Activated naive CD4-positive, alpha-beta T cell treated with anti-CD3 and anti-CD28 coated beads for 36 hours (primary cell): ENCODE measurements around the gene NKX6-2. TPM values are rescaled to one million over a fixed set of nuclear protein-coding genes. Genes with fewer than 3 reads are reported as not detected.
"Not testable (repeated sequence)": the region's sequence is repeated elsewhere in the genome, so short reads cannot be mapped to it uniquely, and the experiment has no call there.

Experiments
- CTCF ChIA-PET: fragments of 350-600 bp; sonication (Branson Sonifier 250); formaldehyde crosslinking; loops from one replicate; lab custom pipeline; 2021; ENCODE audit warnings: antibody characterized with exemption; lab: Charles Lee
- DNase-seq: peaks from one replicate; pipeline ENCODE4 v3.0.0-alpha.2; 2020
- H3K27ac Mint-ChIP-seq: one replicate; pipeline ENCODE4 v1.8.0; 2021; ENCODE audit warnings: mild to moderate bottlenecking, mixed read lengths
- H3K27me3 Mint-ChIP-seq: one replicate; pipeline ENCODE4 v1.8.0; 2021; ENCODE audit warnings: low read depth, mixed read lengths
- H3K36me3 Mint-ChIP-seq: one replicate; pipeline ENCODE4 v1.8.0; 2021; ENCODE audit warnings: low read depth, mixed read lengths
- H3K4me1 Mint-ChIP-seq: one replicate; pipeline ENCODE4 v1.8.0; 2021; ENCODE audit warnings: low read depth, mixed read lengths
- H3K4me3 Mint-ChIP-seq: one replicate; pipeline ENCODE4 v1.8.0; 2021; ENCODE audit warnings: mild to moderate bottlenecking, moderate library complexity, mixed read lengths
- H3K9me3 Mint-ChIP-seq: one replicate; pipeline ENCODE4 v1.8.0; 2021; ENCODE audit warnings: mixed read lengths
- intact Hi-C: fragments of 100-400 bp; cut with micrococcal nuclease; formaldehyde crosslinking; loops from one replicate; pipeline ENCODE4 v1.15.1; 2023
- total RNA-seq, 2 experiments: library from RNA; stranded (reverse); gene quantifications; one replicate each; pipeline ENCODE4 v1.2.3, GENCODE V29; 2021

Gene NKX6-2
- total RNA-seq, 2 experiments from 2014 or later, result not detected

DNA sequence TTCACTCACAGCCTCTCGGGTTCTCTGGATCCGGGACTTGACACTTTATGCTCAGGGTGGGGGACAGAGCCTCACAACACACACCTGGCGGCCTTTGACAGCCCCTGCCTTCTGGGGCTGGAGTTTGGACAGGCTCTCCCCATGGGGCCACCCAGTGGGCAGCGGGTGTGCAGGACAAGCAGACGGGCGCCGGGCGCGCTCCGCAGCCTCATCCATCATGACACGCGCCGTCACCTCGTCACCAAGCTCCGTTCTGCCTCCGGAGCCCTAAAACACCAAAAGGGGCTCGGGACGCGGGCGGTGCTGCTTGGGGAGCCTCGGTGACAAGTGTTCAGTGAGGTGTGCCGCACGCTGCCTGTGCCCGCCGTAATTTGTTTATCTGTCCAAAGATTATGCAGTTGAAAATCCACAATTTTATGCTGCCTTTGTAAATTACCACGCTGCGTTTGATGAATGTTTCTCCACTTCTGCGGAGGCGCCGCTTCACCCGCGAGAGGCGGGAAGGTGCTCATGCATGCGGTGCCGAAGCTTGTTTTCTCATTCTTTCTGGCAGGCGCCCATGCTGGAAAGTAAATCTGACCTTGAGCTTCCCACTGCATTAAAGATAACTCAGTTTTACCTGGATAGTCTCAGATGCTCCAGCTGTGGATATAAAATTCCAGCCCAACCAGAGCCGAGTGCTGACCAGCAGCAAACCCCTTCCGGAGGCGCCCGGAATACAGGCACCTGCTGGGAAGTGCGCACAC lies 6.2 kb downstream of the NKX6-2 start:
- Mint-ChIP-seq H3K36me3 (peaks cover 28% of the 10 kb centered on the region), H3K27me3 (peaks cover 8% of the 10 kb centered on the region), H3K4me3 (no peak overlapping the region), H3K9me3 (no peaks in the 10 kb centered on the region), H3K27ac (no peak overlapping the region), H3K4me1 (no peaks in the 10 kb centered on the region)
- CTCF ChIA-PET, result no interaction called here
- no peak for DNase-seq
- intact Hi-C loops, result no loop called here

DNA sequence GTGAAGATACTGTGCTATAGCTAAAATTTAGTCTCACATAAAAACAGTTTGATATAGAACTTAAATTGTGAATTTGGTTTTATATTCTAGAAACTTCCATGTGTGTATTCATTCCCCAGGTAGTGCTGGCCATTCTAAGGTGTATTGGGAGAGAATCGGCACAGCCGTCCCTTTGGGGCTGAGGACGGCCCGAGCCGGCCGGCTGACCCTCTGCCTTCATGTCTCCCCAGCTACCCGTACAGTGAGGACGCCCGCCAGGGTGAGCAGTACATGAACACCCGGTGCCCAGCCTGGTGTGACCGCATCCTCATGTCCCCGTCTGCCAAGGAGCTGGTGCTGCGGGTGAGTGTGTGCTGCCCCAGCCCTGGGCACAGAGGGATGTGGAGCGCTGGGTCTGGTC lies 8.5 kb downstream of the NKX6-2 start:
- H3K4me3 Mint-ChIP-seq, result no peak overlapping the region
- no peak for DNase-seq
- intact Hi-C loops, result no loop called here
- H3K27me3 Mint-ChIP-seq, result no peaks in the 10 kb centered on the region
- no peaks in the 10 kb centered on the region for H3K9me3 Mint-ChIP-seq
- no peaks in the 10 kb centered on the region for H3K4me1 Mint-ChIP-seq
- no peak overlapping the region for H3K27ac Mint-ChIP-seq
- H3K36me3 Mint-ChIP-seq, result peaks cover 24% of the 10 kb centered on the region
- CTCF ChIA-PET, result no interaction called here

DNA sequence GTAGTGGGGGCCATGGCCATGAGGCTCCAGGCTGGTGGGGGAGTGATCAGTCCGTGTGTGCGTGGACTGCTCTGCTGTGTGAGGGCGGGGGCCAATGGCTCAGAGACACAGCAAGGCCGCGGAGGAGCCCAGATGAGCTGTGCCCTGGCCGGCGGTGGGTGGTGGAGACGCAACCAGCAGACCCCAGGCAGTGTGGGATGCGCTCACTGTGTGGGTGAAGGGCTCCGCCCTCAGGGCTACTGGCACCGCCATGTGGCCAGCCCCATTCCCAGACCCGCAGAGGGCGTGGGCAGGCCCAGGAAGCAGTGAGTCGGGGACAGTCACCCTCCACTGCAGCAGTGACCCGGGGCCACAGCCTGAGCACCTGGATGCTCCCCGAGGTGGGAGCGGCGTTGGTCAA lies 9.1 kb downstream of the NKX6-2 start:
- intact Hi-C loops, result no loop called here
- Mint-ChIP-seq H3K36me3 (peaks cover 20% of the 10 kb centered on the region), H3K27me3 (no peaks in the 10 kb centered on the region), H3K9me3 (no peaks in the 10 kb centered on the region), H3K27ac (no peak overlapping the region), H3K4me3 (no peak overlapping the region), H3K4me1 (no peaks in the 10 kb centered on the region)
- CTCF ChIA-PET, result no interaction called here
- DNase-seq, result no peak

DNA sequence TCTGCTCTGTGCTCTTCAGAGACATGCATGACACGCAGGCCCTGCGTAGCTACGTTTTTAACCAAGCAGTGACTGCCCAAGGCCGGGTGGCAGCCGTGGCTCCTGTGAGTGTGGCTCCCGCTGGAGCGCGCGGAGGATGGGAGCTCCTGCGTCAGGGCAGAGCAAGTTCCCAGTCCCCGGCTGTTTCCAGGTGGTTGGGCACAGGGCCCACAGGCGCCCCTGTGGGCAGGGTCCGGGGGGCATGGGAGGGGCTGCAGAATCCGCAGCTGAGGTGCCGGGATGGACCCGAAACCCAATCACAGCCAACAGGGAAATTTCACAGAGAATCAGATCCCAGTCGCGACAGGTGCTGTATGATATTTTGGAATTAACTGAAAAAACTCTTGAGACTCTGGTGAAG lies 9.8 kb downstream of the NKX6-2 start:
- no peaks in the 10 kb centered on the region for H3K27me3 Mint-ChIP-seq
- DNase-seq, result no peak
- H3K4me3 Mint-ChIP-seq, result no peak overlapping the region
- H3K9me3 Mint-ChIP-seq, result no peaks in the 10 kb centered on the region
- peaks cover 18% of the 10 kb centered on the region for H3K36me3 Mint-ChIP-seq
- CTCF ChIA-PET, result interaction anchor here (0.6 kb wide), 1 partner anchor 9 kb away, joined by 3 read pairs; no protein-coding TSS in a partner anchor
- no peaks in the 10 kb centered on the region for H3K4me1 Mint-ChIP-seq
- intact Hi-C loops, result no loop called here
- no peak overlapping the region for H3K27ac Mint-ChIP-seq

DNA sequence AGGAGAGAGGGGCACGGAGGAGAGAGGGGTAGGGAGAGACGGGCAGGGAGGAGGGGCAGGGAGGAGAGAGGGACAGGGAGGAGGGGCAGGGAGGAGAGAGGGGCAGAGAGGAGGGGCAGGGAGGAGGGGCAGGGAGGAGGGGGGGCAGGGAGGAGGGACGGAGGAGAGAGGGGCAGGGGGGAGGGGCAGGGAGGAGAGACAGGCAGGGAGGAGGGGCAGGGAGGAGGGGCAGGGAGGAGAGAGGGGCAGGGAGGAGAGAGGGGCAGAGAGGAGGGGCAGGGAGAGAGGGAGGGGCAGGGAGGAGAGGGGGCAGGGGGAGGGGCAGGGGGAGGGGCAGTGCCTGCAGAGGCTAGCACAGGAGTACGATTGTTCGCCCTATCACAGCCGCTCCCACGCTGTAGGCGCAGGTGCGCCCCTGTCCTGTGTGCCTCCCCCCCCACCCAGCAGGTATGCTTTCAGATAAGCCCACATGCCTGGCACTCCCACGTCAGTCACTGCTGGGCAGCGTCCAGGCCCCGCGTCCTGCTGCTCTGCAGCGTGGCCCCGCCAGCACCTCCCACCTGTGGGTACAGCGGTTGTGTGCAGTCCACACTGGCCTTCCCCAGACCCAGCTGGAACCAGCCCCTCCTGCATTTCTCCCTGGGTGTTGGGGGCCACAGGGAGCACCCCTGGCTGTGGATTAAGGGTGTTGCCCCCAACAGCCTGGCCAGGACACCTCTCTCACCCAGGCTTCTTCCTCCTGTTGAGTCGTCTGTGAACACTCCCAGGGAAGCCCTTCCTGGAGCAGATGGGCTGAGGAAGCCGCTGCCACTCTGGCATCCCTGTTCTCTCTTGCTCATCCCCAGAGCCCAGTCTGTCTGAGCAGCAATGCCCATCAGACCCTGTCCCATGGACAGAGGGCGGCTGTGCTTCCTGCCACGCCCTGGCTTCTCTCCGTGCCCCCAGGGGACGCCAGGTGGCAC lies 10.8 kb downstream of the NKX6-2 start:
- Mint-ChIP-seq H3K4me3 (no peak overlapping the region), H3K9me3 (no peaks in the 10 kb centered on the region), H3K27ac (no peak overlapping the region), H3K4me1 (no peaks in the 10 kb centered on the region), H3K36me3 (peaks cover 14% of the 10 kb centered on the region), H3K27me3 (no peaks in the 10 kb centered on the region)
- intact Hi-C loops, result no loop called here
- DNase-seq, result no peak
- CTCF ChIA-PET, result no interaction called here

DNA sequence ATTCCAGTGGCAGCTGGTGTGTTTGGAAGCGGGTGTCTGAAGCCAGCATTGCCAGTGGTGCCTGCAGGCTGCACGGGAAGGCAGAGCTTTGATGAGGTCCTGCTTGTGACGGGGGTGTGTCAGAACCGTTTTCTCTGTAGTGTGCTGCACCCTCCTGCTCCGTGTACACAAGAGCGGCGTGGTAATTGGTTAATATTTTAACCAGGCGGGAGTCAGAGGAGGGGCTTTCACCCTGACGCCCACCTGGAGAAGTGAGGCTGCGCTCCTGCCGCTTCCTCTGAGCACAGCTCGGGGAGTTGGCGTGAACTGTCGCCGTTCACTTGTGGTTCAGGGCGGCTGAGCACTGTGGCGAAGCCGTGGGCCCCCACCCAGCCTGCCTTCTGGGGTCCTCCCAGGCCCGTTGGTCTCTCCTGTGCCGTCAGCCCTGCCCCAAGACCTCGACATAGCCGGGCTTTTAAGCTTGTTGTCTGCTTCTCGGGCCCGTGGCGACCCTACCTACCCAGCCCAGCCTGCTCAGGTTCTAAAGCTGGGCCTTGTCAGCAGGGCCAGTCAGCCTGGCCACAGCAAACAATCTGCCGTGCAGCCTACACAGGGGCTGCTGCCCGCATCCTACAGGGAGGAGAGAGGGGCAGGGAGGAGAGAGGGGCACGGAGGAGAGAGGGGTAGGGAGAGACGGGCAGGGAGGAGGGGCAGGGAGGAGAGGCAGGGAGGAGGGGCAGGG lies 11.6 kb downstream of the NKX6-2 start:
- CTCF ChIA-PET, result no interaction called here

DNA sequence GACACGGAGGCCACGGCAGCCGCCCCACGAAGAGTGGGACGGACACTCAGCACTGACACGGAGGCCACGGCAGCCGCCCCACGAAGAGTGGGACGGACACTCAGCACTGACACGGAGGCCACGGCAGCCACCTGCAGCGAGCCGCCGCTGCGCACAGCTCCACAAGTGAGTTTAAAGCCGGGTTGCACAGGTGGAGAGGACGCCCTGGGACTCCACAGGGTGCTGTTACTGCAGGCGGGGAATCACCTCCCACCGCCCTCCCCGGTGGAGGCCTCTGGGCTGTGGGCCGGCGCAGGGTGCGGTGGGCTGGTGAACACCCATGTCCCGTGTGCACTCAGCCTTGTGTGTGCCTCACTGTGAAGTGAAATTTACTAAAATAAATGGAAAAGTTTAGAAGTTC lies 13.1 kb downstream of the NKX6-2 start:
- DNase-seq, intact Hi-C loops, H3K4me1 Mint-ChIP-seq, H3K9me3 Mint-ChIP-seq, CTCF ChIA-PET, H3K27me3 Mint-ChIP-seq, H3K4me3 Mint-ChIP-seq, H3K27ac Mint-ChIP-seq: not testable (repeated sequence)
- peaks cover 11% of the 10 kb centered on the region for H3K36me3 Mint-ChIP-seq

More for the DNA sequence above, 11.6 kb downstream of the NKX6-2 start:
- H3K27ac Mint-ChIP-seq, result no peak overlapping the region
- intact Hi-C loops, result no loop called here
- H3K4me3 Mint-ChIP-seq, result no peak overlapping the region
- H3K36me3 Mint-ChIP-seq, result peaks cover 13% of the 10 kb centered on the region
- no peaks in the 10 kb centered on the region for H3K4me1 Mint-ChIP-seq
- H3K9me3 Mint-ChIP-seq, result no peaks in the 10 kb centered on the region
- DNase-seq, result no peak
- H3K27me3 Mint-ChIP-seq, result no peaks in the 10 kb centered on the region

DNA sequence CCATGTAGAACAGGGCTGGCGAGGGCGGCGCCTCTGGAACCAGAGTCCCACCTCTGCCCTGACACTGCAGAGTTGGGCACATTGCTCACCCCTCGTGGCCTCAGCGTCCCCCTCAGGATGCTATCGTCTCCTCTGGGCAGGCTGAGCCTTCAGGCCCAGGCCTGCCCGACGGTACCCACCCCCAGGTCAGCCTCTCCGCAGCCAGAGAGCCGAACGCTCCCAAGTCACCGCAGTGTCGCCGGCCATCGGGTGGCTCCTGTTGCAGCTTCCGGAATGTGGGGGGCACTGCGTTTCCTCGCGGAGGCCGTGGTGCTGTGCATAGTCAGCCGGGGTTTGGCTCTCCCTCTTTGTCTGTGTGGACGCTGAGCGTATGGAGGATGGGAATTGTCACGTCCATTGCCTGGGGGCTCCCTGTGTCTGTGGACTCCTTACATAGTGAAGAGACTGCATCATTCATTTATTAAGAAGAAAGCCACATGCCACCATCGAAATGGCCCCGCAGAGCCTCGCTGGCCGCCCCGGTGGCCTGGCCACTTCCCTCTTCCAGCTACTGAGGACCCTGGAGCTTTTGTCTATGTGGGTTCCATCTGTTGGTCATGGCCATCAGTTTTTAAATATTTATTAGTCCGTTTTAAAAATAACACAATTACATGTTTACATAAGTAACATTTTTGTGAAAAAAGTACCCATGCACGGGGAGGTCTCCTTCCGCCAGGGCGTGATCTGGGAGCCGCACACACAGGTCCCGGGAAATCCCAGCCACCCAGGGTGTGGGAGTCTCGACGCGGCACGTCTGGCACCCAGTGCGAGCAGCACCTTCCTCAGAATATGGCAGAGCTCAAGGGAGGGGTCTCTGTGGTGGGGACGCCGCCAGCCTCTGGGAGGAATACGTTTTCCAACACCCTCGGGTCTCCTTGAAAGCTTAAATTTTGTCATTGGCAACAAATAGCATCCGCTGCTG lies 15.6 kb downstream of the NKX6-2 start:
- CTCF ChIA-PET, result no interaction called here
- no peaks in the 10 kb centered on the region for H3K9me3 Mint-ChIP-seq
- intact Hi-C loops, result no loop called here

DNA sequence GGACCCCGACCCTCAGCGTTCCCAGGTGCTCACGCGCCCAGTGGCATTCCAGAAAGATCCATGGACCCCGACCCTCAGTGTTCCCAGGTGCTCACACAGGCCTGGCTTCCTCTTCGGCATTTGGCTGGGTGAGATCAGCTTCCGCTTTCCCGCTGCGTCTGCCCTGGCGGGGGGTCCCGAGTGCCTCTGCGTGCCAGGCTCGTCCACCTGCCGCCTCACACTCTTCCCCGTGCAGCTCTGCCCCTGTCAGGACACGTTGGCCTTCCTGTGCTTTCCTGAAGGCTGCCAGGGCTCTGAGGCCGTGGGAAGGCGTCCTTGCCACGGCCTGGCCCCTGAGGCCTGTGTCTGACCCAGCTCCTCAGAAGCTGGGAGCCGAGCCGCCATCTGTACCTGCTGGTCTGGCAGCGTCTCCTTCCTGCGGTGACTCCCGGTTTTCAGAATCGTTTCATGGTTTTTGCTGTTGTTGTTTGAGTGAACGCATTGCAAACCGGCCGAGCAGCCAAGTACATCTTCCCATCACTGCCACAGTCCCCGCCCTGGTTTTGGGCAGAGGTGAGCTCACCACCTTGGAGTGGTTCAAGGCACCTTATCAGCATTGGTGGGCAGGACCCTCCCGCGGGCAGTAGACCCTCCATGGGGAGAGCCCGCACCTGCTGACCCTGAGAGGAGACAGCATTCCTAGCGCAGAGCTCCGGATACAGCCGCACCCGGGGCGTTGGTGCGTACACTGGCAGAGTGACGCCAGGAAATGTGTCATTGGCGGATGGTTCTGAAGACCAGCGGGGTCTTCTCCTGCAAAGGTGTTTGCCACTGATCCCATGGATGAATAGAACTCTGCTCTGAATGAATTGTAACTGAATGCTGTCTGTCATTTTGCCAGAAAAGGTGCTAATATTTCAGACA lies 17.4 kb downstream of the NKX6-2 start:
- Mint-ChIP-seq H3K36me3 (peaks cover 12% of the 10 kb centered on the region), H3K9me3 (no peaks in the 10 kb centered on the region), H3K27me3 (no peaks in the 10 kb centered on the region), H3K4me1 (no peaks in the 10 kb centered on the region), H3K27ac (no peak overlapping the region), H3K4me3 (no peak overlapping the region)
- intact Hi-C loops, result no loop called here
- CTCF ChIA-PET, result no interaction called here
- DNase-seq, result no peak

More for the DNA sequence above, 15.6 kb downstream of the NKX6-2 start:
- no peak overlapping the region for H3K4me3 Mint-ChIP-seq
- no peak overlapping the region for H3K27ac Mint-ChIP-seq
- no peaks in the 10 kb centered on the region for H3K27me3 Mint-ChIP-seq
- H3K36me3 Mint-ChIP-seq, result peaks cover 14% of the 10 kb centered on the region
- H3K4me1 Mint-ChIP-seq, result no peaks in the 10 kb centered on the region
- no peak for DNase-seq

DNA sequence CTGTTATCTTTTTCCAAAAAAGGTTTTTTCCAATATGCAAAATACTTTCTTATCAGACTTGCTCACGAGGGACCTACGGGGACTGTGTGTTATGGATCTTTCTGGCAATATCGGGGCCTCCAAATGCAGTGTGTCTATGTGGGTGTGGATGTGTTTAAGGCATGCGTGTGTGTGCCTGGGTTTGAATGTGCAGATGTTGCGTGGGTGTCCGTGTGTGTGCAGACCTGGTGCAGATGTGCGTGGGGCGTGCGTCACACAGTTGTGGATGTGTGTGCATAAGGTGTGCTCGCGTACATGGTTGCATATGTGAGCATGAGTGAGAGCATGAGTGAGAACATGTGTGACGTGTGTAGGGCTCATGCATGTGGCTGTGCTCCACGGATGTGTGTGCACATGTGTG lies 19.7 kb downstream of the NKX6-2 start:
- intact Hi-C loops, result no loop called here
- H3K4me1 Mint-ChIP-seq, result peaks cover 12% of the 10 kb centered on the region
- CTCF ChIA-PET, result no interaction called here
- no peak for DNase-seq
- no peak overlapping the region for H3K4me3 Mint-ChIP-seq
- H3K27ac Mint-ChIP-seq, result no peak overlapping the region
- no peaks in the 10 kb centered on the region for H3K9me3 Mint-ChIP-seq
- peaks cover 7% of the 10 kb centered on the region for H3K36me3 Mint-ChIP-seq
- H3K27me3 Mint-ChIP-seq, result no peaks in the 10 kb centered on the region

DNA sequence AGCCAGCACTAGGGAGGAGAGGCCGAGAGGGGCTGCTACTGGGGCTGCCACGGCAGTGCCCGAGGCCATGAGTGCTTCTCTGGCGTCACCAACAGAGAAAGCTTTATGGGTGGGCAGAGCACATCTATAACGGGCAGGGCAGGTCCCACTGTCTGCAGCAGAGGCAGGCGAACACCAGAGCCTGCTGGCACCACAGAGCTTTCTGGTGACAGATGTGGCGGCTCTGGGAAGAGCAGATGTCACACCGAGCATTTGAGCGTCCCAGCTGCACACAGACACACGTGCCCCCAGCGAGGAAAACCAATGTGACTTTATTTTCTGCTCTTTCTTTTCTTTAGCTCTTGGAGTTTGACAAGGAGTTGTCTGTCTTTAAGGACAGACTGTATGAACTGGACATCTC lies 20.5 kb downstream of the NKX6-2 start:
- Mint-ChIP-seq H3K4me3 (no peak overlapping the region), H3K36me3 (peaks cover 6% of the 10 kb centered on the region), H3K27me3 (no peaks in the 10 kb centered on the region), H3K27ac (no peak overlapping the region), H3K9me3 (no peaks in the 10 kb centered on the region), H3K4me1 (peaks cover 19% of the 10 kb centered on the region)
- no peak for DNase-seq
- intact Hi-C loops, result no loop called here
- CTCF ChIA-PET, result no interaction called here
